Esophagus squamous epithelium (tissue), 5 donors: Measurements from ENCODE around the gene CFTR. TPM values are rescaled to one million over a fixed set of nuclear protein-coding genes. Genes with fewer than 3 reads are reported as not detected.

Experiments
- DNase-seq: peaks from one replicate; lab custom pipeline; 2025; lab: John Stamatoyannopoulos, UW
- H3K27ac ChIP-seq, 4 donors: fragments of 200-600 bp; sonication (generic); one replicate each; pipeline ENCODE4 v1.5.1; 2016 to 2019; ENCODE audit warnings: mild to moderate bottlenecking in 1 of 4
- H3K27me3 ChIP-seq, 4 donors: fragments of 200-600 bp; sonication (generic); 1 replicate in 3 of 4; 2 replicates in 1 of 4; pipeline versions ENCODE4 v1.5.1 to v1.6.0; 2017 to 2021; ENCODE audit warnings: antibody characterized with exemption in 1 of 4
- H3K36me3 ChIP-seq, 3 donors: fragments of 200-600 bp; sonication (generic); one replicate each; pipeline ENCODE4 v1.5.1; 2016 to 2019
- H3K4me1 ChIP-seq, 3 donors: fragments of 200-600 bp; sonication (generic); one replicate each; pipeline ENCODE4 v1.5.1; 2017 to 2019
- H3K4me3 ChIP-seq, 4 donors: fragments of 200-600 bp; sonication (generic); 1 replicate in 3 of 4; 2 replicates in 1 of 4; pipeline ENCODE4 v1.5.1; 2016 to 2019; ENCODE audit warnings: mild to moderate bottlenecking in 2 of 4, moderate library complexity in 1 of 4
- H3K9me3 ChIP-seq, 3 donors: fragments of 200-600 bp; sonication (generic); one replicate each; pipeline ENCODE4 v1.5.1; 2016 to 2019
- CTCF ChIP-seq, 6 experiments: fragments of 450-650 bp in 4 of 6; fragments of 200-600 bp in 2 of 6; sonication (generic) in 2 of 6; IDR thresholded peaks; one replicate each; pipeline ENCODE4 v1.5.1; 2016 to 2019; ENCODE audit warnings: antibody characterized with exemption in 6 of 6, mild to moderate bottlenecking in 4 of 6, moderate library complexity in 4 of 6
- POLR2A ChIP-seq, 4 donors: fragments of 450-650 bp; IDR thresholded peaks; one replicate each; pipeline ENCODE4 v1.6.1; 2017; ENCODE audit warnings: antibody characterized with exemption in 4 of 4, mild to moderate bottlenecking in 4 of 4, moderate library complexity in 3 of 4
- WGBS, 2 donors: methylation state at CpG; one replicate each; pipeline ENCODE4 v1.1.5; 2018; 5-methylcytosine and 5-hydroxymethylcytosine counted together
- intact Hi-C: fragments of 100-400 bp; cut with DNase I; formaldehyde crosslinking; loops from one replicate; pipeline ENCODE4 v1.15.0; 2022
- total RNA-seq, 4 donors: library from RNA; depleted of rRNA; stranded (reverse); fragments of >200 nt; gene quantifications; one replicate each; pipeline ENCODE4 v1.1.0, GENCODE V29; 2016
- donor health status: DM: yes; HTN: yes; CAD: no.

The CFTR gene
- total RNA-seq, 4 donors from 2014 or later: 0.38 to 2.1 (median 0.99) TPM; not detected in 1

GRCh38 chr7:117555260-117555659, 75.4 kb downstream of the CFTR start:
- 86 to 87% methylated on average over 5 of the region's 5 CpGs for WGBS, 2 donors
- no peaks in the 10 kb centered on the region for H3K9me3 ChIP-seq
- intact Hi-C loops: no loop called here
- H3K27me3 ChIP-seq: no peaks in the 10 kb centered on the region
- no peak overlapping the region for H3K27ac ChIP-seq
- no peak for DNase-seq
- TF ChIP-seq CTCF (IDR thresholded peaks at IDR 0.05) (no peak), POLR2A (IDR thresholded peaks at IDR 0.05) (no peak)
- no peak overlapping the region for H3K4me3 ChIP-seq
- H3K4me1 ChIP-seq: no peaks in the 10 kb centered on the region
- no peaks in the 10 kb centered on the region for H3K36me3 ChIP-seq

- Histone ChIP-seq H3K4me1 (no peaks in the 10 kb centered on the region), H3K27me3 (no peaks in the 10 kb centered on the region), H3K4me3 (no peak overlapping the region), H3K9me3 (no peaks in the 10 kb centered on the region), H3K27ac (no peak overlapping the region), H3K36me3 (no peaks in the 10 kb centered on the region)
- TF ChIP-seq CTCF (IDR thresholded peaks at IDR 0.05) (no peak), POLR2A (IDR thresholded peaks at IDR 0.05) (no peak)
- WGBS, 2 donors: 79 to 90% methylated on average over 3 of the region's 3 CpGs
- intact Hi-C loops: no loop called here
- no peak for DNase-seq
Measured at GRCh38 chr7:117559391-117559790, 79.6 kb downstream of the CFTR start.

- no peak for DNase-seq
- Histone ChIP-seq H3K4me1 (no peaks in the 10 kb centered on the region), H3K4me3 (no peak overlapping the region), H3K9me3 (no peaks in the 10 kb centered on the region), H3K27me3 (no peaks in the 10 kb centered on the region), H3K36me3 (no peaks in the 10 kb centered on the region), H3K27ac (no peak overlapping the region)
- TF ChIP-seq CTCF (IDR thresholded peaks at IDR 0.05): no peak
- no peak for TF ChIP-seq POLR2A (IDR thresholded peaks at IDR 0.05)
- intact Hi-C loops: no loop called here
Measured at GRCh38 chr7:117560030-117560429, 80.2 kb downstream of the CFTR start.

- no peaks in the 10 kb centered on the region for H3K9me3 ChIP-seq
- TF ChIP-seq CTCF (IDR thresholded peaks at IDR 0.05) (no peak), POLR2A (IDR thresholded peaks at IDR 0.05) (no peak)
- no peak for DNase-seq
- no peaks in the 10 kb centered on the region for H3K36me3 ChIP-seq
- no peak overlapping the region for H3K4me3 ChIP-seq
- 78 to 86% methylated on average over 2 of the region's 2 CpGs for WGBS, 2 donors
- H3K27ac ChIP-seq: no peak overlapping the region
- H3K4me1 ChIP-seq: no peaks in the 10 kb centered on the region
- intact Hi-C loops: no loop called here
- no peaks in the 10 kb centered on the region for H3K27me3 ChIP-seq
Measured at GRCh38 chr7:117562759-117563158, 82.9 kb downstream of the CFTR start.

- H3K4me3 ChIP-seq: no peak overlapping the region
- no peaks in the 10 kb centered on the region for H3K9me3 ChIP-seq
- no peak overlapping the region for H3K27ac ChIP-seq
- TF ChIP-seq CTCF (IDR thresholded peaks at IDR 0.05) (no peak), POLR2A (IDR thresholded peaks at IDR 0.05) (no peak)
- H3K27me3 ChIP-seq: no peaks in the 10 kb centered on the region
- WGBS, 2 donors: 56 to 65% methylated on average over 3 of the region's 3 CpGs
- no peak for DNase-seq
- H3K36me3 ChIP-seq: no peaks in the 10 kb centered on the region
- intact Hi-C loops: no loop called here
- H3K4me1 ChIP-seq: no peaks in the 10 kb centered on the region
Measured at GRCh38 chr7:117564080-117564479, 84.3 kb downstream of the CFTR start.
